NB4 (cell line): ENCODE results near the gene SRCAP.
"Not testable (repeated sequence)": the region's sequence is repeated elsewhere in the genome, so short reads cannot be mapped to it uniquely, and the experiment has no call there.

Experiments
- DNase-seq: peaks from one replicate; pipeline ENCODE4 v3.0.0; 2010; ENCODE audit warnings: low read depth
- H3K4me3 ChIP-seq: one replicate; pipeline ENCODE4 v1.5.1; 2011; ENCODE audit warnings: mild to moderate bottlenecking, low read depth, low read length, moderate library complexity
- MYC ChIP-seq: IDR thresholded peaks from 2 replicates; pipeline ENCODE4 v1.6.1; 2011; ENCODE audit warnings: low read depth, low read length
- POLR2A ChIP-seq: IDR thresholded peaks from 2 replicates; pipeline ENCODE4 v1.6.1; 2011; ENCODE audit warnings: mild to moderate bottlenecking; ENCODE audit not compliant: insufficient read length; ENCODE audit errors: extremely low read depth
- TF ChIP-seq, protein P1 (sequence below): IDR thresholded peaks from 2 replicates; pipeline ENCODE4 v1.6.1; 2011; ENCODE audit warnings: low read depth, low read length
- TF ChIP-seq, protein P2 (sequence below): IDR thresholded peaks from one replicate; pipeline ENCODE4 v1.5.1; 2012; ENCODE audit warnings: low read depth, low read length

Gene SRCAP

DNA sequence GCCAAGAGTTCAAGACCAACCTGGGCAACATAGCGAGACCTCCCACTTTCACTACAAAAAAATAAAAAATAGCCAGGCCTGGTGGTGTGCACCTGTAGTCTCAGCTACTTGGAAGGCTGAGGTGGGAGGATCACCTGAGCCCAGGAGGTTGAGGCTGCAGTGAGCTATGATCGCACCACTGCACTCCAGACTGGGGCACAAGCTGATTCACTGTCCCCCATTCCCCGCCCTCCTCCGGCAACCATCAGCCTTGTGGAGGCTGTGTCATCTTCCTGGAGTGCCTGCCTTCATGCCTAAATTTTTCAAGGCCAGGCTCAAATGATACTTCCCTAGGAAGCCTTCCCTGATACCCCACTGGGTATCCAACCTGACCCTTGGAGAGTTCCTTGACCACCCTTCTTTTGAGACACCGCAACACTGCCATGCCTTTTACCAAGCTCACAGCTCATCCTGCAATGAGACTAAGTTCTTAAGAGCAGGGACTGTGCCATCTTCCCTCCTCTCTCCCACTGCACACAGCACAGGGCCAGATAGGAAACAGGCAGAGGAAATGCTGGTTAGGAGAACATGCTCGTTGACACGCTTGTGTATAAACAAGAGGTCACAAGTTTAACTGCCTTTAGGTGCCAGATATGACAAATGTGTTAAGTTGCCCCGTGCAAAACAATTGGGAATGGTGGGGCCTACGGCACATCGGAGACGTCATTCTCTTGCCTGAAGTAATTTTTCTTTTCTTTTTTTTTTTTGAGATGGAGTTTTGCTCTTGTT, 3.9 kb upstream of the SRCAP start:
- no peak overlapping the region for H3K4me3 ChIP-seq
- TF ChIP-seq POLR2A (no peak), MYC (no peak)
- TF ChIP-seq, protein P1, sequence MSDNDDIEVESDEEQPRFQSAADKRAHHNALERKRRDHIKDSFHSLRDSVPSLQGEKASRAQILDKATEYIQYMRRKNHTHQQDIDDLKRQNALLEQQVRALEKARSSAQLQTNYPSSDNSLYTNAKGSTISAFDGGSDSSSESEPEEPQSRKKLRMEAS = no peak
- TF ChIP-seq, protein P2, sequence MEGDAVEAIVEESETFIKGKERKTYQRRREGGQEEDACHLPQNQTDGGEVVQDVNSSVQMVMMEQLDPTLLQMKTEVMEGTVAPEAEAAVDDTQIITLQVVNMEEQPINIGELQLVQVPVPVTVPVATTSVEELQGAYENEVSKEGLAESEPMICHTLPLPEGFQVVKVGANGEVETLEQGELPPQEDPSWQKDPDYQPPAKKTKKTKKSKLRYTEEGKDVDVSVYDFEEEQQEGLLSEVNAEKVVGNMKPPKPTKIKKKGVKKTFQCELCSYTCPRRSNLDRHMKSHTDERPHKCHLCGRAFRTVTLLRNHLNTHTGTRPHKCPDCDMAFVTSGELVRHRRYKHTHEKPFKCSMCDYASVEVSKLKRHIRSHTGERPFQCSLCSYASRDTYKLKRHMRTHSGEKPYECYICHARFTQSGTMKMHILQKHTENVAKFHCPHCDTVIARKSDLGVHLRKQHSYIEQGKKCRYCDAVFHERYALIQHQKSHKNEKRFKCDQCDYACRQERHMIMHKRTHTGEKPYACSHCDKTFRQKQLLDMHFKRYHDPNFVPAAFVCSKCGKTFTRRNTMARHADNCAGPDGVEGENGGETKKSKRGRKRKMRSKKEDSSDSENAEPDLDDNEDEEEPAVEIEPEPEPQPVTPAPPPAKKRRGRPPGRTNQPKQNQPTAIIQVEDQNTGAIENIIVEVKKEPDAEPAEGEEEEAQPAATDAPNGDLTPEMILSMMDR = no peak
- no peak for DNase-seq

- DNase-seq, H3K4me3 ChIP-seq: not testable (repeated sequence)
Measured at GRCh38 chr16:30696646-30697045, 2.3 kb upstream of the SRCAP start.

DNA sequence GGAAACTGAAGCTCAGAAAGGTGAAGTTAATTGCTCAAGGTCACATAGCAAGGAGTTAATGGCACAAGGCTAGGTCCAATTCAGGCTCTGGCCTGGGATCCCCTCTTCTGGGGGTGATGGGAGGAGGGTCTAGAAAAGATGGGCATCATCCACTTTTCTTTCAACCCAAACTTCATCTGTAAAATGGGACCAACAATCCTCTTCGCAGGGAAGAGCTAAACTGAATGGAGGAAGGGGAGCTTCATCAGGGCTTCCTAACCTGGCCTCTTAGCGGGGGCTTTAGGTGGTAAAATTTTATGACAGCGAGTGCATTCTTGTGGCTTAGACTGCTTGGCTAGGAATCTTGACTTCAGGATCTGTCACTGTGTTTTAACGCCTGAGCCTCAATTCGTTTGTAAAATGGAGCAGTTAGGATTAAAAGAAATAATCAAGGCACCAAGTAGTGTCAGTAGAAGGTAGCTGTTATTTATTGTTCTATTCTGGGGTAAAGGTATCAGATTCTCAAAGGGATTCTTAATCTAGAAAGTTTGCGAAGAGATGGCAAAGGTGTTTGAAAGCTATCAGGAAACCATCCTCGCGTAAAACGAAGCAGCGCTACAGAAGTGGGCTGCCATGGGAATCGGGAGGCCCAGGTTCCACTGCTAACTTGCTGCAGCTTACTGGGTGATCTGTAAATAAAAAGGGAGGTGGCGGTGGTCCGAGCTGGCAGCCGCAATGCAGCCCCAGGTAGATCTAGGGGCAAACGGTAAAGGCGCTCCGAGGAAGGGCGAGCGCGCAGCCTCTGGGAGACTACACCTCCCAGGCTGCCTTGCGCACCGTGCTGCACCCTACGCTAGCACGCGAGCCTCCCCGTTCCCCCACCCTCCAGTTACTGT, 1.5 kb upstream of the SRCAP start:
- peak overlapping the region; percentile 92 for H3K4me3 ChIP-seq
- DNase-seq = no peak

GRCh38 chr16:30698139-30698815, 694 bp upstream of the SRCAP start:
- no peak for TF ChIP-seq POLR2A
- TF ChIP-seq MYC = peak; percentile 7
- H3K4me3 ChIP-seq = peak overlapping the region; percentile 92
- DNase-seq = peak; percentile 97

More for the DNA sequence above, 1.5 kb upstream of the SRCAP start:
- TF ChIP-seq MYC (peak; percentile 36; the same call in 1 of the 2 replicates), POLR2A (peak; percentile 58)
- TF ChIP-seq, protein P2 = no peak
- TF ChIP-seq, protein P1 = peak; percentile 59; the same call in 1 of the 2 replicates

DNA sequence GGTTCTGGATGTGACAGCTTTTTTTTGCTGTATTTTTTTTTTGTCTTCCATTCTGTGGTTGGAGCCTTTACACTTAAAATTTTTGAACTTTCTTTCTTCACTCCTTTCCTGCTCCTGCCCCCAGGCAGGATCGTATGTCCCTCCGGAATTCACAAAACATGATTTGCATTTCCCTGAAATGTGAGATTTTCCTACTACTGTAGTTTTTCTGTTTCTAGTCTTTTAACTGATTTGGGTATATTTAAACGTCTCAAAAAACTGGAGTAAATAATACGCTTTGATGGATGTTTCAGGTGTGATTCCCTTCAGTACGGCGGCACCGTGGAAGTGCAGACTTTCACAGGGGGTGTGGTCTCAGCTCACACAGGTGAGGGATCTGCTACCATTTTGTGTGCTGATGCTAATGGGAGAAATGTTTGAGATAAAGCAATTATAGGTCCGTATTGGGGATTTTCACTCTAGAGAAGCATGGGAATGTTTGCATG, 686 bp downstream of the SRCAP start:
- H3K4me3 ChIP-seq = peak overlapping the region; percentile 92
- no peak for TF ChIP-seq POLR2A
- TF ChIP-seq, protein P1 = no peak
- TF ChIP-seq MYC = no peak
- TF ChIP-seq, protein P2 = no peak
- no peak for DNase-seq

DNA sequence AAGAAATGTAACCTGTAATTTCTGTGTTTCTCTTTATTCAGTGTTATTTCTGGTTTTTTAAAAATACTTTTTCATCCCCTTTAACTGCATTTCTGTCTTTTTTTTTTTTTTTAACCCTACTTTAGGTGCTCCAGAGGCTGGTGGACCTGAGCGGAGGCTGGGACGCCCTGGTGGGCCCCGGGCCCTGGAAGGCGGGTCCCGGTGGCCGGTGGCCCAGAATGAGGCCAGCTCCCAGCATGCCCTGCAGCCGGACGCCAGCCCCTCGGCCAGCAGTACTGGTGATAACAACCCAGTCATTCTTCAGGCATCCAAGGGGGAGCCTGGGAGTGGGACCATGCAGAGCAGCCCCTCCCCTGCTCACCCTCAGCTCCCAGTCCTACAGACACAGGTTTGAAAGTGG, 1.5 kb downstream of the SRCAP start:
- H3K4me3 ChIP-seq = peak overlapping the region; percentile 92
- DNase-seq = no peak
- no peak for TF ChIP-seq POLR2A
- TF ChIP-seq, protein P1 = no peak
- TF ChIP-seq MYC = no peak
- TF ChIP-seq, protein P2 = no peak
